ENCODE data around the gene SDCCAG8.

SDCCAG8 gene

GRCh38 chr1:243346016-243346415, 90.2 kb downstream of the SDCCAG8 start:
- no peak for DNase-seq
- Histone ChIP-seq H3K36me3 (no peaks in the 10 kb centered on the region), H3K4me3 (ENCODE audit: low read depth, low read length) (no peak overlapping the region), H3K9me3 (no peaks in the 10 kb centered on the region), H3K4me1 (no peaks in the 10 kb centered on the region), H3K27me3 (no peaks in the 10 kb centered on the region)
- TF ChIP-seq CTCF (IDR thresholded peaks at IDR 0.05; ENCODE audit: low read depth, low read length): no peak

GRCh38 chr1:243346468-243346867, 90.6 kb downstream of the SDCCAG8 start:
- TF ChIP-seq CTCF (IDR thresholded peaks at IDR 0.05; ENCODE audit: low read depth, low read length): no peak
- H3K36me3 ChIP-seq: no peaks in the 10 kb centered on the region
- DNase-seq: no peak

GRCh38 chr1:243348331-243348730, 92.5 kb downstream of the SDCCAG8 start:
- H3K4me3 ChIP-seq (ENCODE audit: low read depth, low read length): no peak overlapping the region
- H3K36me3 ChIP-seq: no peaks in the 10 kb centered on the region
- no peaks in the 10 kb centered on the region for H3K9me3 ChIP-seq
- no peak for DNase-seq
- no peaks in the 10 kb centered on the region for H3K27me3 ChIP-seq
- no peaks in the 10 kb centered on the region for H3K4me1 ChIP-seq
- no peak for TF ChIP-seq CTCF (IDR thresholded peaks at IDR 0.05; ENCODE audit: low read depth, low read length)

More at GRCh38 chr1:243346468-243346867, 90.6 kb downstream of the SDCCAG8 start:
- Histone ChIP-seq H3K4me1 (no peaks in the 10 kb centered on the region), H3K27me3 (no peaks in the 10 kb centered on the region), H3K4me3 (ENCODE audit: low read depth, low read length) (no peak overlapping the region), H3K9me3 (no peaks in the 10 kb centered on the region)

GRCh38 chr1:243349128-243349527, 93.3 kb downstream of the SDCCAG8 start:
- TF ChIP-seq CTCF (IDR thresholded peaks at IDR 0.05; ENCODE audit: low read depth, low read length): no peak
- no peak overlapping the region for H3K4me3 ChIP-seq (ENCODE audit: low read depth, low read length)
- H3K36me3 ChIP-seq: no peaks in the 10 kb centered on the region
- H3K27me3 ChIP-seq: no peaks in the 10 kb centered on the region
- H3K9me3 ChIP-seq: no peaks in the 10 kb centered on the region
- H3K4me1 ChIP-seq: no peaks in the 10 kb centered on the region
- no peak for DNase-seq

GRCh38 chr1:243351337-243351736, 95.5 kb downstream of the SDCCAG8 start:
- Histone ChIP-seq H3K27me3 (no peaks in the 10 kb centered on the region), H3K4me1 (no peaks in the 10 kb centered on the region), H3K9me3 (no peaks in the 10 kb centered on the region), H3K4me3 (ENCODE audit: low read depth, low read length) (no peak overlapping the region), H3K36me3 (no peaks in the 10 kb centered on the region)
- TF ChIP-seq CTCF (IDR thresholded peaks at IDR 0.05; ENCODE audit: low read depth, low read length): no peak
- DNase-seq: no peak

- Histone ChIP-seq H3K27me3 (no peaks in the 10 kb centered on the region), H3K36me3 (no peaks in the 10 kb centered on the region; the same call in 1 of the 2 replicates), H3K9me3 (no peaks in the 10 kb centered on the region), H3K4me1 (no peaks in the 10 kb centered on the region), H3K4me3 (ENCODE audit: low read depth, low read length) (no peak overlapping the region)
- DNase-seq: no peak
- no peak for TF ChIP-seq CTCF (IDR thresholded peaks at IDR 0.05; ENCODE audit: low read depth, low read length)
These were observed 98.8 kb downstream of the SDCCAG8 start for GRCh38 chr1:243354511-243355153.

All from BE2C (cell line).